CD1c-positive myeloid dendritic cell (primary cell): ENCODE data around the gene FAM186B.
"Not testable (repeated sequence)": the region's sequence is repeated elsewhere in the genome, so short reads cannot be mapped to it uniquely, and the experiment has no call there.

Experiments
- DNase-seq: peaks from one replicate; pipeline ENCODE4 v3.0.0-alpha.2; 2016; ENCODE audit errors: extremely low spot score

The FAM186B gene

DNA sequence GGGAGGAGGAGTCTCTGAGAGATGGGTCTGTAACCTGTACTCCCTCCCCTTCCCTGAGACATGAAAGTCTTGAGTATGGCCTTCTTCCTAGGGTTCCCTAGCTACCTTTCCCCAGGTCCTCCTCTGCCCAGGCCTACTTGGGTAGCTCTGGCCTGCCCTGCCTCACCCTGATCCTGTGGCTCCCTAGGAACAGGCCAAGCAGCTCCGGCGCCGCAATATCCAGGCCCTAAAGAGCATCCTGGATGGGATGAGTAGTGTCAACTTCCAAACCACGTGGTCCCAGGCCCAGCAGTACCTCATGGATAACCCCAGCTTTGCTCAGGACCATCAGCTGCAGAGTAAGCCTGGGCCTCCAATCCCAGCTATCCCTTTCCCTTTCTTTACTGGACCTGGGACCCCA is 30.2 kb upstream of the FAM186B start:
- DNase-seq = no peak

- no peak for DNase-seq
Measured at GRCh38 chr12:49635036-49635435, 29.6 kb upstream of the FAM186B start.

DNA sequence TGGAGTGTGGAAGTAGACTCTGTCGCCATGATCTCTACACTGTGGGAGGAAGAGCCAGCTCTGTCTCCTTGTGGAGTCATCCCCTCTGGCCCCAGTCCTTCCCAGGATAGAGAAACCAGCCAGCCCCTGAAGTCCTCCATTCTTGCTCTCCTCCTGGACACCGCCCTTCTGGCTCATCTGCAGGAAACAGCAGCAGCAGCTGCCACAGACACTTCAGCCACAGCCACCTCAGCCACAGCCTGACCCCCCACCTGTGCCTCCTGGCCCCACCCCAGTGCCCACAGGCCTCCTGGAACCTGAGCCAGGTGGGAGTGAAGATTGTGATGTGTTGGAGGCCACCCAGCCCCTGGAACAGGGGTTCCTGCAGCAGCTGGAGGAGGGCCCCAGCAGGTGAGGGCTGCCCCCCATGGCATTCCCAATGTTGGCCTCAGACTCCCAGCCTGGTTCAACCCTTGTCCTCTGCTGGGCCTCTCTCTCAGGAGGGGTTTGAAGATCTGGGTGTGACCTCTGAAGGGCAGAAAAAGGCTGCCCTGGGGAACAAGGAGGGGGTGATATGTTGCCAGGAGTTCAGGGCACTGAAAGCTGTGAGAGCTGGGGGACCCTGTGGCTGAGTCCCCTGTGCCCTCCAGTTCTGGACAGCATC is 28.4 kb upstream of the FAM186B start:
- DNase-seq = no peak

DNA sequence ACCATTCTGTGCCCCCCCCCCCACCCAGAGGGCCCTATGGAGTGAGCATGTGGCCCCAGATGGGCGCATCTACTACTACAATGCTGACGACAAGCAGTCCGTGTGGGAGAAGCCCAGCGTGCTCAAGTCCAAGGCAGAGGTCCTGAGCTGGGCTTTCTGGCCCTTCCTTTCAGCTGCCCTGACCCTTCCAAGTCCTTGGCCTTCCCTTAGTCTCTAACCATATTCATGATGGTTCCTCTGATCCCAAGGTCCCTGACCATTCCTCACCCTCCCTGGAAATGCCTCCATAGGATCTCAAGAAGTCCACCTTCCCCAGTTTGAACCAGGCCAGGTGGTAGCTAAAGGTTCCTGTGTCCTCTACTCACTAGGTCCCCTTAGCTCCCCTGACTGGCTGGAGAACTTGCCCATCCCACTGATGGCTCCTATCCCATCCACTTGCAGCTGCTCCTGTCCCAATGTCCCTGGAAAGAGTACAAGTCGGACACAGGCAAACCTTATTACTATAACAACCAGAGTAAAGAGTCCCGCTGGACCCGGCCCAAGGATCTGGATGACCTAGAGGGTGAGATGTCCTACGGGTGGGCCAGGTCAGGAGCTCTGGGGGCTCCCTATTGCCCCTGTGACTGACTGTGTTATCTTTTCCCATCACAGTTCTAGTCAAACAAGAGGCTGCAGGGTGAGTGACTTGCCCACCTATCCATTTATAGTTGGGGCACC is 27.7 kb upstream of the FAM186B start:
- DNase-seq = no peak

GRCh38 chr12:49632401-49632800 is 27.0 kb upstream of the FAM186B start:
- DNase-seq = no peak

GRCh38 chr12:49631336-49631907 is 26.0 kb upstream of the FAM186B start:
- DNase-seq = no peak

DNA sequence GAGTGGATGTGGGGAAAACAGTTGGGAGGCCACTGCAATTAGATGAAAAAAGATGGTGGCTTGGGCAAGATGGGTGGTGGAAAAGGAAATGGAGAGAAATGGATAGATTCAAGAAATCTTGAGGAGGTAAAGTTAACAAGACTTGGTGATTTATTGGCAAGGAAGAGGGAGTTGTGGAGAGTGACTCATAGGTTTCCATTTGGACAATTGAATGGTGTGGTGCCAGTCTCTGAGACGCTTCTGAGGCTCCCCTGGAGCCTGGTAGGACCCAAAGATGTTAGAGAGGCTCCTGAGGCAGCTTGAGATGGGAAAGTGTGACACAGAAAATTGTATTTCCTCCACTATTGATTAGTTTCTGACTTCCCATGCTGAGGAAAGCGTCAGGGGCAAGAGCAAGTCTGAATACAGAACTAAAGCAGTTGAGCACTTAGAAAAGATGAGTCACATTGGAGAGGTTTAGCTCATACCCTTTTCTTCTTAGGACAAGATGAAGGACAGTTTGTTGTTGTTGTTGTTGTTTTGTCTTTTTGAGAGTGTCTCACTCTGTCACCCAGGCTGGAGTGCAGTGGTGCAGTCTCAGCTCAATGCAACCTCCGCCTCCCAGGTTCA is 22.4 kb upstream of the FAM186B start:
- no peak for DNase-seq

GRCh38 chr12:49626836-49627235 is 21.4 kb upstream of the FAM186B start:
- DNase-seq = no peak

- DNase-seq = peak; percentile 10
Measured at GRCh38 chr12:49626169-49626835, 20.9 kb upstream of the FAM186B start.

- peak; percentile 5 for DNase-seq
Measured at GRCh38 chr12:49624921-49625577, 19.6 kb upstream of the FAM186B start.

- DNase-seq = peak; percentile 89
Measured at GRCh38 chr12:49623142-49623904, 17.9 kb upstream of the FAM186B start, which contains the start of gene PRPF40B. TSS of gene PRPF40B (plus strand) at chr12:49623561. CDS start at chr12:49623591, 30 bp downstream.

DNA sequence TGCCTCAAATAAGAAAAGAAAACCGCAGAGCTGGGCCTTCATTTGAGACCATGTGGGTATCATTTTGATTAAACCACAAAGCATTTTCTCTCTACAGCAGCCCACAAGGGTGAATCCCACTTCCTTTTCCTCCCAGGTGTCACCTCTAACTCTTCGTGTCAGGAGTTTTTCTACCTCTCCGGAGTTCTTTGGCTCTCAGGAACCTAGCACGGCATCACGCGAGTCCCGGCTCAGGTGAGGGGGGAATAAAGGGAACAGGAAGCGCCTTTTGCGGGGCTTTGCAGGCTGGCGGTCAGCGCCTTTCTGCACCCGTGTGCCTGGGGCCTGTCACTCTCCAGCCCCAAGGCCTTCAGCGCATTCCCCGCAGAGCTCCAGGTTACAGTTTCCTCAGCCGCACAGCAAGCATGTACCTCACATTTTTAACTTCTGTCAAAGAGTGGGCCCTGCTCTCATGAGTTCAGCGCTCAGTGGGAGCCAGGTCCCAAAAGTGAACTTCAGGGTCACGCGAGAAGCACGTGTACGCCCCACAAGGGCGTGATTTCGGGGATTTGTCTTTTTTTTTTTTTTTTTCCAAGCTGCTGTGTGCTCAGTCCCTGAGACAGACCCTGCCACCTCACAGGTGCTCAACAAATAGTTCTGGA is 17.2 kb upstream of the FAM186B start:
- peak; percentile 49 for DNase-seq

- no peak for DNase-seq
Measured at GRCh38 chr12:49621651-49622500, 16.4 kb upstream of the FAM186B start.

DNA sequence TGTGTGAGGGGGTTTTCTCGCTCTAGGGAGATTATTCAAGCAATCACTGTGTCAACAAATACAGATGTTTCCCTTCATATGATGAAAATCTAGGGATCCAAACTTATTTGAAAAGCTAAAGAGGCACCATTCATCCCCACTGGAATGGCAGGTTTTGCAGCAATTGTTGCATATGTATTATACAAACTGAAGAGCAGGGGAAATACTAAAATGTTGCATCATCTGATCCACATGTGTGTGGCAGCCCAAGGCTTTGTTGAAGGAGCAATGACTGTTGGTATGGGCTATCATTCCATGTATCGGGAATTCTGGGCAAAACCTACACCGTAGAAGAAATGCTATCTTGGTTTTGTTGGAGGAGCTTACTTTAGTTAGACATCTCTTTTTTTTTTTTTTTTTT is 13.8 kb upstream of the FAM186B start:
- DNase-seq = no peak

- DNase-seq = no peak
Measured at GRCh38 chr12:49618576-49618975, 13.1 kb upstream of the FAM186B start.

DNA sequence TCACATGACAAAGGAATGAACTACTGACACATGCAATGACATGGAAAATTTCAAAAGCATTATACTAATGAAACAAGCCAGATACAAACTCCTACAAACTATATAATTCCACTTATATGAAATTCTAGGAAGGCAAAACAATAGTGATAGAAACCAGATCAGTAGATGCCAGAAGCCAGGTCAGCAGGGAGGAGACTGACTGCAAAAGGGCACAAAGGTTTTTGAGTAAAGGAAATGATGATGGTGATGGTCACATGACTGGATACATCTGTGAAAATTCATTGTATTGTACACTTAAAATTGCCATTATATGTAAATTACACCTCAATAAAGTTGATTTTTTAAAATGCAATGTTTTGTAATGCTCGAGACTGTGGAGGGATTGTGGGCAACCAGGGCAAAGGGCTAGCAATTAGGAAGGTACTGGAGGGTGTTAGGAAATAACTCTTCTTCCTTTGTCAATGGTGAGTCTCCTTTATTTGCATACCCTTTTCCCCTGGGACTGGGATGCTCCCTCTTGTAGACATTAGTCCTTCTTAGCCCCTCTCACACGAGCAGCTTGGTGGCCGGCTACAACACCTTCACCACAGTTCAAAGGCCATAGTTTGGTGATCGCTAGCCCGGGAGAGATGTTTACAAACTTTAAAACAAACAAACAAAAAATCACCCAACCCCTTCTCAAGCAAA is 11.2 kb upstream of the FAM186B start:
- no peak for DNase-seq

- no peak for DNase-seq
Measured at GRCh38 chr12:49615725-49616124, 10.3 kb upstream of the FAM186B start.

GRCh38 chr12:49612210-49612609 is 6.8 kb upstream of the FAM186B start:
- DNase-seq = no peak

DNA sequence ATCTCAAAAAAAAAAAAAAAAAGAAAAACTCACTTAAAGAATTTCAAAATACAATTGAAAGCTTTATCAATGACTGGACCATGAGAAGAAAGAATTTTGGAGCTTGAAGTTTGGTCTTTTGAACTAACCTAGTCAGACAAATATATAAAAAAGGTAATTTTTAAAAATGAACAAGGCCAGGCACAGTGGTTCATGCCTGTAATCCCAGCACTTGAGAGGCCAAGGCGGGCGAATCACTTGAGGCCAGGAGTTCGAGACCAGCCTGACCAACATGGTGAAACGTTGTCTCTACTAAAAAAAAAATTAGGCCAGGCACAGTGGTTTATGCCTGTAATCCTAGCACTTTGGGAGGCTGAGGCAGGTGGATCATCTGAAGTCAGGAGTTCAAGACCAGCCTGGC is 5.3 kb upstream of the FAM186B start:
- DNase-seq = not testable (repeated sequence)
